Body of pancreas (tissue), 4 donors: ENCODE data around the gene AP5B1.

Source experiments
- POLR2A ChIP-seq, 3 donors: fragments of 450-650 bp; IDR thresholded peaks; one replicate each; pipeline ENCODE4 v1.6.1; 2016; ENCODE audit warnings: antibody characterized with exemption in 3 of 3, mild to moderate bottlenecking in 2 of 3
- TF ChIP-seq, protein P1 (sequence below), 7 experiments: fragments of 450-650 bp in 4 of 7; fragments of 200-600 bp in 3 of 7; sonication (generic) in 3 of 7; IDR thresholded peaks; one replicate each; pipeline ENCODE4 v1.5.1; 2016 to 2019; ENCODE audit warnings: antibody characterized with exemption in 7 of 7

DNA sequence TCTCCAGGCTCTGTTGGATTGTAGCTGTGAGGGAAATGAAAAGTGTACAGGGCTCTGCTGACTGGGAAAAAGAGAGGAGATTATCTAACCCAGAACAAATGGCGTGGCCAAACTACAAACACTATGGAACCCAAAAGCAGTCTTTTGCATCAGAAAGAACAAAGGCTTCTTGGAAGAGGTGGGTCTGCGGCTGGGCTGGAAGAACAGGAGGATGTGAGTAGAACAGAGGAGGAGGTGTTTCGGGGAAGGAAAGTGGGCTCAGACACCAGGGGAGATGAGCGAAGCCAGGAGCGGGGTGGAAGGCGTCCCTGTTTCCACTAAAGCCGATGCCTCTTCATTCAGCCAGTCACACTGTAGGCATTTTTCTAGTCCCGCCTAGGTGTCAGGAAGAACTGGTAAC, 18.1 kb upstream of the AP5B1 start:
- TF ChIP-seq, protein P1, sequence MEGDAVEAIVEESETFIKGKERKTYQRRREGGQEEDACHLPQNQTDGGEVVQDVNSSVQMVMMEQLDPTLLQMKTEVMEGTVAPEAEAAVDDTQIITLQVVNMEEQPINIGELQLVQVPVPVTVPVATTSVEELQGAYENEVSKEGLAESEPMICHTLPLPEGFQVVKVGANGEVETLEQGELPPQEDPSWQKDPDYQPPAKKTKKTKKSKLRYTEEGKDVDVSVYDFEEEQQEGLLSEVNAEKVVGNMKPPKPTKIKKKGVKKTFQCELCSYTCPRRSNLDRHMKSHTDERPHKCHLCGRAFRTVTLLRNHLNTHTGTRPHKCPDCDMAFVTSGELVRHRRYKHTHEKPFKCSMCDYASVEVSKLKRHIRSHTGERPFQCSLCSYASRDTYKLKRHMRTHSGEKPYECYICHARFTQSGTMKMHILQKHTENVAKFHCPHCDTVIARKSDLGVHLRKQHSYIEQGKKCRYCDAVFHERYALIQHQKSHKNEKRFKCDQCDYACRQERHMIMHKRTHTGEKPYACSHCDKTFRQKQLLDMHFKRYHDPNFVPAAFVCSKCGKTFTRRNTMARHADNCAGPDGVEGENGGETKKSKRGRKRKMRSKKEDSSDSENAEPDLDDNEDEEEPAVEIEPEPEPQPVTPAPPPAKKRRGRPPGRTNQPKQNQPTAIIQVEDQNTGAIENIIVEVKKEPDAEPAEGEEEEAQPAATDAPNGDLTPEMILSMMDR (IDR thresholded peaks at IDR 0.05) = no peak
- no peak for TF ChIP-seq POLR2A (IDR thresholded peaks at IDR 0.05)
